ENCODE results near the gene BMPER.

- TF ChIP-seq CTCF (IDR thresholded peaks at IDR 0.05) (no peak), POLR2A (IDR thresholded peaks at IDR 0.05) (no peak)
Observed at GRCh38 chr7:33917661-33918060, 12.3 kb downstream of the BMPER start.

All from vagina (tissue), 2 donors.